ENCODE measurements around the gene DST.
"Not testable (repeated sequence)": the region's sequence is repeated elsewhere in the genome, so short reads cannot be mapped to it uniquely, and the experiment has no call there.

Gene DST

GRCh38 chr6:56514395-56514794 is 128.3 kb downstream of the DST start:
- no peak for DNase-seq

- no peak for DNase-seq
Measured at GRCh38 chr6:56513631-56514030, 129.1 kb downstream of the DST start.

- DNase-seq: no peak
Measured at GRCh38 chr6:56511591-56511990, 131.1 kb downstream of the DST start.

- no peak for DNase-seq
Measured at GRCh38 chr6:56510984-56511531, 131.6 kb downstream of the DST start.

- no peak for DNase-seq
Measured at GRCh38 chr6:56509031-56509430, 133.7 kb downstream of the DST start.

GRCh38 chr6:56507517-56507916 is 135.2 kb downstream of the DST start:
- no peak for DNase-seq

- DNase-seq: no peak
Measured at GRCh38 chr6:56505512-56506260, 137.0 kb downstream of the DST start.

- DNase-seq: no peak
Measured at GRCh38 chr6:56501993-56502392, 140.7 kb downstream of the DST start.

- no peak for DNase-seq
Measured at GRCh38 chr6:56499095-56499494, 143.6 kb downstream of the DST start.

GRCh38 chr6:56497691-56498090 is 145.0 kb downstream of the DST start:
- DNase-seq: no peak

- no peak for DNase-seq
Measured at GRCh38 chr6:56497240-56497639, 145.4 kb downstream of the DST start.

GRCh38 chr6:56496650-56497049 is 146.0 kb downstream of the DST start:
- not testable (repeated sequence) for DNase-seq

GRCh38 chr6:56495654-56496053 is 147.0 kb downstream of the DST start:
- no peak for DNase-seq

GRCh38 chr6:56491606-56492328 is 150.9 kb downstream of the DST start:
- DNase-seq: no peak

GRCh38 chr6:56490993-56491392 is 151.7 kb downstream of the DST start:
- no peak for DNase-seq

GRCh38 chr6:56489559-56489958 is 153.1 kb downstream of the DST start:
- no peak for DNase-seq

GRCh38 chr6:56488281-56488680 is 154.4 kb downstream of the DST start:
- DNase-seq: no peak

- DNase-seq: no peak
Measured at GRCh38 chr6:56486681-56487080, 156.0 kb downstream of the DST start.

- no peak for DNase-seq
Measured at GRCh38 chr6:56484669-56485068, 158.0 kb downstream of the DST start.

GRCh38 chr6:56483929-56484328 is 158.8 kb downstream of the DST start:
- DNase-seq: no peak

GRCh38 chr6:56482525-56482924 is 160.2 kb downstream of the DST start:
- no peak for DNase-seq

GRCh38 chr6:56481957-56482356 is 160.7 kb downstream of the DST start:
- no peak for DNase-seq

GRCh38 chr6:56480654-56481337 is 161.9 kb downstream of the DST start:
- no peak for DNase-seq

- no peak for DNase-seq
Measured at GRCh38 chr6:56480246-56480645, 162.4 kb downstream of the DST start.

Data from inflammatory macrophage treated with lipopolysaccharide for 4 hours (primary cell).